Endothelial cell of umbilical vein (primary cell): ENCODE results near the gene THSD4.

Experiments used
- CTCF ChIP-seq, 2 donors: IDR thresholded peaks; 1 replicate in 1 of 2; 2 replicates in 1 of 2; pipeline ENCODE4 v1.5.1; 2011; ENCODE audit warnings: low read length in 2 of 2, mild to moderate bottlenecking in 2 of 2, moderate library complexity in 2 of 2, control low read depth in 1 of 2, inconsistent platforms in 1 of 2, low read depth in 1 of 2; ENCODE audit not compliant: insufficient read depth in 1 of 2; ENCODE audit errors: extremely low read depth in 1 of 2
- EZH2 ChIP-seq: IDR thresholded peaks from 2 replicates; pipeline ENCODE4 v1.6.1; 2012; ENCODE audit warnings: borderline replicate concordance, low read depth, mild to moderate bottlenecking, moderate library complexity, low read length, inconsistent platforms; ENCODE audit not compliant: severe bottlenecking
- FOS ChIP-seq: IDR thresholded peaks from 2 replicates; pipeline ENCODE4 v1.6.1; 2011; ENCODE audit warnings: mild to moderate bottlenecking, low read length, moderate library complexity, borderline replicate concordance; ENCODE audit not compliant: insufficient read depth
- GATA2 ChIP-seq: IDR thresholded peaks from 2 replicates; pipeline ENCODE4 v1.7.0; 2011; ENCODE audit warnings: low read depth, mild to moderate bottlenecking, moderate library complexity, mixed read lengths, low read length; ENCODE audit not compliant: insufficient read length, insufficient read depth
- JUN ChIP-seq: IDR thresholded peaks from 2 replicates; pipeline ENCODE4 v1.6.1; 2011; ENCODE audit warnings: borderline replicate concordance, low read depth; ENCODE audit not compliant: insufficient read length, insufficient read depth
- MAX ChIP-seq: IDR thresholded peaks from 2 replicates; pipeline ENCODE4 v1.6.1; 2011; ENCODE audit not compliant: insufficient read depth, insufficient read length
- MYC ChIP-seq: IDR thresholded peaks from one replicate; pipeline ENCODE4 v1.6.1; 2011; ENCODE audit warnings: mild to moderate bottlenecking, low read depth, low read length
- POLR2A ChIP-seq: IDR thresholded peaks from 2 replicates; pipeline ENCODE4 v1.6.1; 2012; ENCODE audit warnings: low read depth, mild to moderate bottlenecking, control low read depth, low read length
- POLR2AphosphoS5 ChIP-seq: IDR thresholded peaks from 2 replicates; pipeline ENCODE4 v1.6.1; 2012; ENCODE audit warnings: low read depth, mild to moderate bottlenecking, control low read depth, low read length, moderate library complexity; ENCODE audit not compliant: insufficient read depth

GRCh38 chr15:71691081-71691457 lies 575.8 kb downstream of the THSD4 start:
- TF ChIP-seq MAX (no peak), JUN (no peak), CTCF (IDR thresholded peaks at IDR 0.05; ENCODE audit: extremely low read depth in 1 of 2, insufficient read depth in 1 of 2, low read depth in 1 of 2, low read length in 2 of 2) (no peak), POLR2A (no peak), EZH2 (no peak), FOS (no peak), POLR2AphosphoS5 (no peak), MYC (no peak), GATA2 (no peak)
